Measurements from ENCODE around the gene TUBB4A.

DNA sequence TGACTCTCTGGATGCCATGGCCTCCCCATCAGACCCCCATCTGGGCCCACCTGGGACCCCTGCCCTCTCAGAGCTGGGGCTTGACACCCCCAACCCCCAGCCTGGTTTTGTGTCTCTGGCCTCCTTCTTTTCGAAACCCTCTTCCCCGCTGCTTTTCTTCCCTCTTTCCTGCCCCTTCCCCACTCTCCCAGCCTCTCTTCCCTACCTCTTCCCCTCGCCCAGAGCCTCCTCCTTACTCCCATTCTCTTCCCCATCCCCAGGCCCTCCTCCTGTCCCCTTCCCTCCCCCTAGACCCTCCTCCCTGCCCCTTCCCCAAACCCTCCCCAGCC, 30.9 kb upstream of the TUBB4A start:
- TF ChIP-seq ARNTL (CRISPR knock-in tag; IDR thresholded peaks at IDR 0.05; ENCODE audit: borderline replicate concordance, low read depth) (no peak), ZFP30 (CRISPR knock-in tag; IDR thresholded peaks at IDR 0.05) (no peak), ESRRG (CRISPR knock-in tag; IDR thresholded peaks at IDR 0.05) (no peak), ZNF70 (CRISPR knock-in tag; IDR thresholded peaks at IDR 0.05) (no peak), GLIS3 (CRISPR knock-in tag; IDR thresholded peaks at IDR 0.05) (no peak), ISL1 (CRISPR knock-in tag; IDR thresholded peaks at IDR 0.05) (no peak), RARB (CRISPR knock-in tag; IDR thresholded peaks at IDR 0.05) (no peak), ZNF8 (CRISPR knock-in tag; IDR thresholded peaks at IDR 0.05) (no peak)
- TF ChIP-seq, protein P1, sequence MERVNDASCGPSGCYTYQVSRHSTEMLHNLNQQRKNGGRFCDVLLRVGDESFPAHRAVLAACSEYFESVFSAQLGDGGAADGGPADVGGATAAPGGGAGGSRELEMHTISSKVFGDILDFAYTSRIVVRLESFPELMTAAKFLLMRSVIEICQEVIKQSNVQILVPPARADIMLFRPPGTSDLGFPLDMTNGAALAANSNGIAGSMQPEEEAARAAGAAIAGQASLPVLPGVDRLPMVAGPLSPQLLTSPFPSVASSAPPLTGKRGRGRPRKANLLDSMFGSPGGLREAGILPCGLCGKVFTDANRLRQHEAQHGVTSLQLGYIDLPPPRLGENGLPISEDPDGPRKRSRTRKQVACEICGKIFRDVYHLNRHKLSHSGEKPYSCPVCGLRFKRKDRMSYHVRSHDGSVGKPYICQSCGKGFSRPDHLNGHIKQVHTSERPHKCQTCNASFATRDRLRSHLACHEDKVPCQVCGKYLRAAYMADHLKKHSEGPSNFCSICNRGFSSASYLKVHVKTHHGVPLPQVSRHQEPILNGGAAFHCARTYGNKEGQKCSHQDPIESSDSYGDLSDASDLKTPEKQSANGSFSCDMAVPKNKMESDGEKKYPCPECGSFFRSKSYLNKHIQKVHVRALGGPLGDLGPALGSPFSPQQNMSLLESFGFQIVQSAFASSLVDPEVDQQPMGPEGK (CRISPR knock-in tag; IDR thresholded peaks at IDR 0.05; ENCODE audit: borderline replicate concordance): no peak
- TF ChIP-seq, protein P2, sequence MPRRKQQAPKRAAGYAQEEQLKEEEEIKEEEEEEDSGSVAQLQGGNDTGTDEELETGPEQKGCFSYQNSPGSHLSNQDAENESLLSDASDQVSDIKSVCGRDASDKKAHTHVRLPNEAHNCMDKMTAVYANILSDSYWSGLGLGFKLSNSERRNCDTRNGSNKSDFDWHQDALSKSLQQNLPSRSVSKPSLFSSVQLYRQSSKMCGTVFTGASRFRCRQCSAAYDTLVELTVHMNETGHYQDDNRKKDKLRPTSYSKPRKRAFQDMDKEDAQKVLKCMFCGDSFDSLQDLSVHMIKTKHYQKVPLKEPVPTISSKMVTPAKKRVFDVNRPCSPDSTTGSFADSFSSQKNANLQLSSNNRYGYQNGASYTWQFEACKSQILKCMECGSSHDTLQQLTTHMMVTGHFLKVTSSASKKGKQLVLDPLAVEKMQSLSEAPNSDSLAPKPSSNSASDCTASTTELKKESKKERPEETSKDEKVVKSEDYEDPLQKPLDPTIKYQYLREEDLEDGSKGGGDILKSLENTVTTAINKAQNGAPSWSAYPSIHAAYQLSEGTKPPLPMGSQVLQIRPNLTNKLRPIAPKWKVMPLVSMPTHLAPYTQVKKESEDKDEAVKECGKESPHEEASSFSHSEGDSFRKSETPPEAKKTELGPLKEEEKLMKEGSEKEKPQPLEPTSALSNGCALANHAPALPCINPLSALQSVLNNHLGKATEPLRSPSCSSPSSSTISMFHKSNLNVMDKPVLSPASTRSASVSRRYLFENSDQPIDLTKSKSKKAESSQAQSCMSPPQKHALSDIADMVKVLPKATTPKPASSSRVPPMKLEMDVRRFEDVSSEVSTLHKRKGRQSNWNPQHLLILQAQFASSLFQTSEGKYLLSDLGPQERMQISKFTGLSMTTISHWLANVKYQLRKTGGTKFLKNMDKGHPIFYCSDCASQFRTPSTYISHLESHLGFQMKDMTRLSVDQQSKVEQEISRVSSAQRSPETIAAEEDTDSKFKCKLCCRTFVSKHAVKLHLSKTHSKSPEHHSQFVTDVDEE (CRISPR knock-in tag; IDR thresholded peaks at IDR 0.05): no peak
- TF ChIP-seq, protein P3, sequence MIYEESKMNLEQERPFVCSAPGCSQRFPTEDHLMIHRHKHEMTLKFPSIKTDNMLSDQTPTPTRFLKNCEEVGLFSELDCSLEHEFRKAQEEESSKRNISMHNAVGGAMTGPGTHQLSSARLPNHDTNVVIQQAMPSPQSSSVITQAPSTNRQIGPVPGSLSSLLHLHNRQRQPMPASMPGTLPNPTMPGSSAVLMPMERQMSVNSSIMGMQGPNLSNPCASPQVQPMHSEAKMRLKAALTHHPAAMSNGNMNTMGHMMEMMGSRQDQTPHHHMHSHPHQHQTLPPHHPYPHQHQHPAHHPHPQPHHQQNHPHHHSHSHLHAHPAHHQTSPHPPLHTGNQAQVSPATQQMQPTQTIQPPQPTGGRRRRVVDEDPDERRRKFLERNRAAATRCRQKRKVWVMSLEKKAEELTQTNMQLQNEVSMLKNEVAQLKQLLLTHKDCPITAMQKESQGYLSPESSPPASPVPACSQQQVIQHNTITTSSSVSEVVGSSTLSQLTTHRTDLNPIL (CRISPR knock-in tag; IDR thresholded peaks at IDR 0.05; ENCODE audit: low read depth): no peak

All from SK-N-SH treated with all-trans-retinoic acid at 6 μM for 48 hours (cell line).